ENCODE data around the gene GLP2R. TPM values are rescaled to one million over a fixed set of nuclear protein-coding genes. Genes with fewer than 3 reads are reported as not detected.
A peak's percentile ranks its signal among the peaks of the same experiment; 100 is the strongest.

GLP2R gene
- total RNA-seq, 3 donors from 2014 or later: 2.0 to 4.2 (median 3.7) TPM

- H3K4me1 ChIP-seq: no peaks in the 10 kb centered on the region
- H3K9me3 ChIP-seq: no peaks in the 10 kb centered on the region
- TF ChIP-seq CTCF (IDR thresholded peaks at IDR 0.05): no peak
- no peak for TF ChIP-seq POLR2AphosphoS5 (IDR thresholded peaks at IDR 0.05)
- no peak for TF ChIP-seq POLR2A (IDR thresholded peaks at IDR 0.05)
- H3K4me3 ChIP-seq: no peak overlapping the region
- H3K36me3 ChIP-seq: no peaks in the 10 kb centered on the region
- DNase-seq (ENCODE audit: low spot score in 2 of 2): no peak
- no peak overlapping the region for H3K27ac ChIP-seq
- intact Hi-C loops (cut with DNase I; ENCODE audit: low total_unique reads): no loop called here
- H3K27me3 ChIP-seq: no peaks in the 10 kb centered on the region
These were observed 2.9 kb downstream of the GLP2R start for GRCh38 chr17:9828296-9829295.

- no peak for TF ChIP-seq POLR2AphosphoS5 (IDR thresholded peaks at IDR 0.05)
- TF ChIP-seq CTCF (IDR thresholded peaks at IDR 0.05): no peak
- no peak for TF ChIP-seq POLR2A (IDR thresholded peaks at IDR 0.05)
- DNase-seq (ENCODE audit: low spot score in 2 of 2): no peak
- H3K9me3 ChIP-seq: no peaks in the 10 kb centered on the region
- intact Hi-C loops (cut with DNase I; ENCODE audit: low total_unique reads): no loop called here
- H3K36me3 ChIP-seq: no peaks in the 10 kb centered on the region
- no peaks in the 10 kb centered on the region for H3K27me3 ChIP-seq
- no peak overlapping the region for H3K4me3 ChIP-seq
- H3K4me1 ChIP-seq: no peaks in the 10 kb centered on the region
- H3K27ac ChIP-seq: no peak overlapping the region
These were observed 3.6 kb downstream of the GLP2R start for GRCh38 chr17:9829343-9829742.

GRCh38 chr17:9830711-9831110, 5.0 kb downstream of the GLP2R start:
- Histone ChIP-seq H3K27ac (no peak overlapping the region), H3K4me3 (no peak overlapping the region), H3K36me3 (no peaks in the 10 kb centered on the region), H3K4me1 (no peaks in the 10 kb centered on the region), H3K9me3 (no peaks in the 10 kb centered on the region), H3K27me3 (no peaks in the 10 kb centered on the region)
- TF ChIP-seq CTCF (IDR thresholded peaks at IDR 0.05) (no peak), POLR2AphosphoS5 (IDR thresholded peaks at IDR 0.05) (no peak), POLR2A (IDR thresholded peaks at IDR 0.05) (no peak)
- intact Hi-C loops (cut with DNase I; ENCODE audit: low total_unique reads): no loop called here
- DNase-seq (ENCODE audit: low spot score in 2 of 2): no peak

DNA sequence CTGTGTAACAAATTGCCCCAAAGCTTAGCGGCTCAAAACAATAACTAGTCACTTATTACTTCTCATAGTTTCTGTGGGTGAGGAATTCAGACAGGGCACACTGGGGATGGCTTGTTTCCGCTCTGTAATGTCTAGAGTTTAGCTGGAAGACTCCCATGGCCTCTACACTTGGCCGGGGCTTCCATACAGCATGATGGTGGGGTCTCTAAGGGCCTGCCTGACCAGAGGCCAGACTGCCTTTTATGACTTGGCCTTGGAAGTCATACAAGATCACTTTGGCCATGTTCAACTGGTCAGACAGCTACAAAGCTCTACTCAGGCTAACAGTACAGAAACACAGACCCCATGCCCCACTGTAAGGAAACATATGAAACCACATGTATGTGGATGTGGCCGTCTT, 8.2 kb downstream of the GLP2R start:
- no peaks in the 10 kb centered on the region for H3K9me3 ChIP-seq
- no peak for TF ChIP-seq POLR2AphosphoS5 (IDR thresholded peaks at IDR 0.05)
- no peak for TF ChIP-seq POLR2A (IDR thresholded peaks at IDR 0.05)
- H3K27ac ChIP-seq: no peak overlapping the region
- H3K4me3 ChIP-seq: no peak overlapping the region
- intact Hi-C loops (cut with DNase I; ENCODE audit: low total_unique reads): no loop called here
- no peaks in the 10 kb centered on the region for H3K4me1 ChIP-seq
- H3K36me3 ChIP-seq: no peaks in the 10 kb centered on the region
- DNase-seq (ENCODE audit: low spot score in 2 of 2): no peak
- H3K27me3 ChIP-seq: no peaks in the 10 kb centered on the region

DNA sequence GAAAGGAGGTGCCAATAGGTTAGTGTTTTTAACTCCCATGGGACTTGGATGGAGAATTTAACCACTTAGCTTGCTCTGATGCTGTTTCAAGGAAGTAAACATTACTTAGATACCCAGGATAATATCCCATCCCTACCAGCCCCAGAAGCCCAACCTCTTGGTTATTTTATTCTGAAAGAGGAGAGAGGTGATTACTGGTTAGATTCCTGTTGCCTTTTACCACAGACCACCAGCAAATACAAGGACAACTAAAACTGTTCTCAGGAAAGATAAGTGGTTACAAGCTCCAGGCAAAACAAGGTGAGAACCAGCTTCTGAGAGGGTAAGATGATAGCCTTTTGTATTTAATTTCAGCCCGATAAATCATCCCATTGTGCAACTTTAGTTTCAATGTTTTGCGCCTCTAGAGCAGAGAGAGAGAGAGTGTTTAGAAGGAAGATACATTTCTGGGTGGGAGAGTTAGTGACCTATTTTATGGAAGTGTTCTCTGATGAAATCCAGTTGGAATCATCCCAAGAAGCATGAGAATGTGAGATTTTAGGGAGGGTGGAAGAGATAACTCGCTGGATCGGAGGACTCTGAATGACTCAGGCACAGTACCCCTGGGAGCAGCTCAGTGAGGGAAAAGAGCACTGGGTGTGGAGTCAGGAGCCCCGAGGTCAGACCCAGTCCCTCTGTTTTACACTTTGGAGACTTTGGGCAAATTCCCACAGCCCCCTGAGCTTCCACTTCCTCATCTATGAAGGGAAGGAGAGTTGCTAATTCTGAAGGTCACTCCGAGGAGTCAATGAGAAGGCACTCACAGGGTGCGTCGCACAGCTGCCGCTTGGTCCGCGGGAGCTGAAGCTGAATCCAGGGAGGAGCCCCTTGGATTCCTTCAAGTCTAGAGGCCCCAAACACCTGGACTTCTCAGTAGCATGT, 12.1 kb downstream of the GLP2R start:
- peak overlapping the region in 1 of 2 donors; percentile 76 for H3K27ac ChIP-seq
- H3K36me3 ChIP-seq: no peaks in the 10 kb centered on the region
- H3K4me1 ChIP-seq: no peaks in the 10 kb centered on the region
- DNase-seq (ENCODE audit: low spot score in 2 of 2): no peak
- peak overlapping the region in 1 of 3 donors; percentile 28 for H3K4me3 ChIP-seq
- H3K27me3 ChIP-seq: no peaks in the 10 kb centered on the region
- no peaks in the 10 kb centered on the region for H3K9me3 ChIP-seq
- intact Hi-C loops (cut with DNase I; ENCODE audit: low total_unique reads): no loop called here
- TF ChIP-seq POLR2AphosphoS5 (IDR thresholded peaks at IDR 0.05) (peak in 1 of 3 donors; percentile 23), POLR2A (IDR thresholded peaks at IDR 0.05) (no peak), CTCF (IDR thresholded peaks at IDR 0.05) (no peak)
